Liver (tissue), 3 donors: ENCODE data around the gene USF2.

Source experiments
- JUND ChIP-seq, 2 donors: IDR thresholded peaks; 2 replicates each; pipeline ENCODE4 v1.6.1; 2016; ENCODE audit warnings: antibody characterized with exemption in 2 of 2
- REST ChIP-seq: IDR thresholded peaks from 2 replicates; pipeline ENCODE4 v1.6.1; 2016; ENCODE audit warnings: antibody characterized with exemption, mild to moderate bottlenecking
- TF ChIP-seq, protein P1 (sequence below): fragments of 150-350 bp; IDR thresholded peaks from 2 replicates; pipeline ENCODE4 v1.5.1; 2017; ENCODE audit warnings: improper control_type of control experiment, low read depth, low read length; ENCODE audit not compliant: missing input control
- donor health status: healthy.
- donor health status: healthy.

DNA sequence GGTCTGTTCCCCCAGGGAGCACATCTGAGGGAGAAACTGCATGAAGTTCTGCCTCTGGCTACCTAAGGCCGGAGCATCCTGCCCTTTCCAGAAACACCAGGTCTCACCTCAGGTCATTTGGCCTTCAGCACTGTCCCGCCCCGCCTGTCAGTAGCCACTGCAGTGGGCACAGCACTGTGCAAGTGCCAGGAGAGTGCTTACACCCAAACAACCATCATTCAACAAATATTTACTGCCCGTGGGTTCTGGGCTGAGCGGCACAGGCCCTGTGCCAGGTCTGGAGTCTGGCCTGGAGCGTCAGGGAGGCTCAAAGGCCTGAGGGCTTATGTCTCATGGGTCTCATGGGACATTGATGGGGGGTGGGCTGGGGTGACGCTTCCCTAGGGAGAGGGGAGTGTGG, 2.8 kb downstream of the USF2 start:
- TF ChIP-seq, protein P1, sequence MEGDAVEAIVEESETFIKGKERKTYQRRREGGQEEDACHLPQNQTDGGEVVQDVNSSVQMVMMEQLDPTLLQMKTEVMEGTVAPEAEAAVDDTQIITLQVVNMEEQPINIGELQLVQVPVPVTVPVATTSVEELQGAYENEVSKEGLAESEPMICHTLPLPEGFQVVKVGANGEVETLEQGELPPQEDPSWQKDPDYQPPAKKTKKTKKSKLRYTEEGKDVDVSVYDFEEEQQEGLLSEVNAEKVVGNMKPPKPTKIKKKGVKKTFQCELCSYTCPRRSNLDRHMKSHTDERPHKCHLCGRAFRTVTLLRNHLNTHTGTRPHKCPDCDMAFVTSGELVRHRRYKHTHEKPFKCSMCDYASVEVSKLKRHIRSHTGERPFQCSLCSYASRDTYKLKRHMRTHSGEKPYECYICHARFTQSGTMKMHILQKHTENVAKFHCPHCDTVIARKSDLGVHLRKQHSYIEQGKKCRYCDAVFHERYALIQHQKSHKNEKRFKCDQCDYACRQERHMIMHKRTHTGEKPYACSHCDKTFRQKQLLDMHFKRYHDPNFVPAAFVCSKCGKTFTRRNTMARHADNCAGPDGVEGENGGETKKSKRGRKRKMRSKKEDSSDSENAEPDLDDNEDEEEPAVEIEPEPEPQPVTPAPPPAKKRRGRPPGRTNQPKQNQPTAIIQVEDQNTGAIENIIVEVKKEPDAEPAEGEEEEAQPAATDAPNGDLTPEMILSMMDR = no peak
- peak; percentile 75 for TF ChIP-seq REST
- TF ChIP-seq JUND (IDR thresholded peaks at IDR 0.05) = peak; percentile 10 to 40
